ENCODE results near the gene ITPKC. TPM values are rescaled to one million over a fixed set of nuclear protein-coding genes. Genes with fewer than 3 reads are reported as not detected.

Gene ITPKC
- total RNA-seq, 4 donors from 2014 or later = 14.7 to 56.1 (median 33.8) TPM

DNA sequence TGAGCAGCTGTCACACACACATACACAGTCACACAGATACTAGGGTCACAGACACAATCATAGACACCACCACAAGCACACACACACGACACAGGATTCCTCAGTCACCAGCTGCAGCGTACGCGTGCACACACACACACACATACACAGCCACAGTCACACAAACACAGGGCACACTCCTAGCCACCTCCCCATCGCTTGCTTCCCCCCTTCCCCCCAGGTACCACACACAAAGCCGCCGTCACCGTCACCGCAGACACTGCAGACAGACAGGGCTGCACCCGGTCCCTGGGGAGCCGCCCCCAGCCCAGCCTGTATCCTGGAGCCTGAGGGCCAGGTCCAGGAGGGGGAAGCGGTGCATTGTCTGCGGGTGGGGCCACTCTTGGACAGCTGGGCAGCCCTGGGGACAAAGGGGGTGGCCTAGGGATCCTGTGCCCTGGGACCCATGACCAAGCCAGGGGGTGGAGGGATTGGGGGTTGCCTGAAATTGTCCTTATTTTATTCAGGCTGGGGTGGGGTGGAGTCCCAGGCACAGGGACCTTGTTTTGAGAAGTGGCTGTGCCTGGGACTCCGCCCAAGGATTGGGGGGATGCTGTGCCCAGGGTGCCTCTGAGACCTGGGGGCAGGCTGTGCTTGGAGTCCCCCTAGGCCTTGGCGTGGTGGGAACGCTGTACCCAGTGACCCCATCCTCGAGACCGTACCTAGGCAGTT, 27.4 kb upstream of the ITPKC start:
- no peaks in the 10 kb centered on the region for H3K36me3 ChIP-seq
- intact Hi-C loops (cut with DNase I; ENCODE audit: low total_unique reads) = no loop called here
- TF ChIP-seq POLR2AphosphoS5 (IDR thresholded peaks at IDR 0.05) (no peak), EP300 (IDR thresholded peaks at IDR 0.05; ENCODE audit: low read depth) (no peak)
- no peaks in the 10 kb centered on the region for H3K9me3 ChIP-seq
- no peaks in the 10 kb centered on the region for H3K27me3 ChIP-seq
- in situ Hi-C loops (cut with MboI; ENCODE audit: low pct_ligation_motif_present in 1 of 4, low pct_unique_long_range_greater_than_20kb in 1 of 4, low sequenced_read_pairs in 3 of 4) = no loop called here
- WGBS, 2 donors (ENCODE audit: low coverage in 1 of 2) = 34% methylated on average over 16 of the region's 18 CpGs; no CpG with 5 or more reads in 1 of the 2 donors
- peak overlapping the region; percentile 53 to 71 (median 64) for H3K4me3 ChIP-seq
- peaks cover 13 to 24% (median 18%) of the 10 kb centered on the region in 4 donors for H3K4me1 ChIP-seq
- DNase-seq = no peak
- peak overlapping the region; percentile 81 to 86 (median 84) for H3K27ac ChIP-seq

DNA sequence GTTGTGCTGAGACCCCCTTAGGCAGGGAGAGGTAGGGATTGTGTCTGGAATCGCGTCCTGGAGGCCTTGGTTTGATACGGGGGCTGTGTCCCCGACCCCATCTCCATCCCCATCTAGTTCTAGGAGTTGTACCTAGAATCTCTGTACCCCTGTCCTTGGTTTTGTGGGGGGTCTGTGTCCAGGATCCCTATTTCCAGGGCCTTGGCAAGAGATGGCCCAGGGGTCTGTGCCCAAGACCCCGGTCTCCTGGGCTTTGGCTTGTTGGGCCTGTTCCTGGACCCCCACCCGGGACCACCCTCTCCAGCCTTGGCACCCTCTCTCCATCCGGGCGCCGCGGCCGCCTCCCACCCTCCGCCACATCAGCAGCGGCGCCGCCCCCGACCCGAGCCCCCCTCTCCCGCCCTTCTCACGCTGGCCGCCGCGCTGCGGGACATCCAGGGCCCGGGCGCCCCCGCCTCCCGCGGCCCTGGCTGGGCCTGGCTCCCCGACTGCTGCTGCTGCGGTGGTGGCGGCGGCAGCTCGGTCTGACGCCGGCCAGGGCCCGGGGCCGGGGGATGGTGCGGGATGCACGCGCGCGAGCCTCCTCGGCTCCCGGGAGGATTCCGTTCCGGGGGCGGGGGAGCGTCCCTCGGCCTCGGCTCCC, 26.7 kb upstream of the ITPKC start, which contains the start of gene NUMBL:
NUMBL (minus strand) TSS at position 602 of the 643 bp plus-strand sequence; CDS start at position 434, 168 bp downstream.
- Histone ChIP-seq H3K36me3 (no peaks in the 10 kb centered on the region), H3K9me3 (no peaks in the 10 kb centered on the region), H3K27ac (peak within 1 kb of the TSS; percentile 81 to 86 (median 84)), H3K4me1 (peaks cover 13 to 24% (median 18%) of the 10 kb centered on the region in 4 donors), H3K4me3 (peak within 1 kb of the TSS; percentile 53 to 71 (median 64)), H3K27me3 (no peaks in the 10 kb centered on the region)
- in situ Hi-C loops (cut with MboI; ENCODE audit: low pct_ligation_motif_present in 1 of 4, low pct_unique_long_range_greater_than_20kb in 1 of 4, low sequenced_read_pairs in 3 of 4) = no loop called here
- intact Hi-C loops (cut with DNase I; ENCODE audit: low total_unique reads) = no loop called here
- TF ChIP-seq POLR2A (IDR thresholded peaks at IDR 0.05) (no peak), POLR2AphosphoS5 (IDR thresholded peaks at IDR 0.05) (peak; percentile 49 to 80 (median 55))
- no peak for DNase-seq
- WGBS, 2 donors (ENCODE audit: low coverage in 1 of 2) = 46% methylated on average over 5 of the region's 50 CpGs; no CpG with 5 or more reads in 1 of the 2 donors

DNA sequence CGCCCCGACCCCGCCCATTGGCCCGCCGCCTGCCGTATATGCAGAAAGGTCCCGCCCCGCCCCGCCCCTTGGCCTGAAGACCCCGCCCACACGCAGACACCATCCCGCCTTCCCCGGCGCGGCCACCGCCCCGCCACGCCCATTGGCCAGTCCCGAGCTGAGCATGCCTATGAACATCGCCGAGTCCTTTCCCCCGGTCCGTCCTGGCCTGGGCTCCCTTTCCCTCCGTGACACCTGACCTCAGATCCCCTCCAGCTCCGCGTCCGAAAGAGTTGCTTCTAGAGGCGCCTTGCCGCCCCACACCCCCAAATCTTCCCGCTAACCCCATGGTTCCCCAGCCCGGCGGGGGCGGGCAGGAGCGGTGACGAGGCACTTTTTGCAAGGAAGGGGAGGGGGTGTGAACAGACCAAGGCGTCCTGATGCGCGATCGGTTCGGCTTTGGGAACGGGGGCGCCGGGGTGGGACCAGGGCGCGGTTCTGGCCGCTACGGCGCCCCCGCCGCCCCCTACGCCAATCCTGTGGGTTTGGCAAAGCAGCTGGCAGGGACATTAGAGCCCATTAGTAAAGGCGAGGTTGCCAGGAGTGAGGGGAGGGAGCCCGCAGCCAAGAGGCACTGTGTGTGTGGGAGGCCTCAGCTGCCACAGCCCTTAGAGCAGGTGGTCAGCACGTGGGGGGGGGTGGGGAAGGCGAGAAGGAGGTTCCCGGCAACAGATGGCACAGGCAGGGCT, 26.1 kb upstream of the ITPKC start:
- TF ChIP-seq, protein P1, sequence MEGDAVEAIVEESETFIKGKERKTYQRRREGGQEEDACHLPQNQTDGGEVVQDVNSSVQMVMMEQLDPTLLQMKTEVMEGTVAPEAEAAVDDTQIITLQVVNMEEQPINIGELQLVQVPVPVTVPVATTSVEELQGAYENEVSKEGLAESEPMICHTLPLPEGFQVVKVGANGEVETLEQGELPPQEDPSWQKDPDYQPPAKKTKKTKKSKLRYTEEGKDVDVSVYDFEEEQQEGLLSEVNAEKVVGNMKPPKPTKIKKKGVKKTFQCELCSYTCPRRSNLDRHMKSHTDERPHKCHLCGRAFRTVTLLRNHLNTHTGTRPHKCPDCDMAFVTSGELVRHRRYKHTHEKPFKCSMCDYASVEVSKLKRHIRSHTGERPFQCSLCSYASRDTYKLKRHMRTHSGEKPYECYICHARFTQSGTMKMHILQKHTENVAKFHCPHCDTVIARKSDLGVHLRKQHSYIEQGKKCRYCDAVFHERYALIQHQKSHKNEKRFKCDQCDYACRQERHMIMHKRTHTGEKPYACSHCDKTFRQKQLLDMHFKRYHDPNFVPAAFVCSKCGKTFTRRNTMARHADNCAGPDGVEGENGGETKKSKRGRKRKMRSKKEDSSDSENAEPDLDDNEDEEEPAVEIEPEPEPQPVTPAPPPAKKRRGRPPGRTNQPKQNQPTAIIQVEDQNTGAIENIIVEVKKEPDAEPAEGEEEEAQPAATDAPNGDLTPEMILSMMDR (IDR thresholded peaks at IDR 0.05) = no peak
- TF ChIP-seq EP300 (IDR thresholded peaks at IDR 0.05; ENCODE audit: low read depth) = no peak
- peak; percentile 5 to 72 (median 39) for TF ChIP-seq POLR2AphosphoS5 (IDR thresholded peaks at IDR 0.05)
- peak; percentile 44 for TF ChIP-seq POLR2A (IDR thresholded peaks at IDR 0.05)
- in situ Hi-C loops (cut with MboI; ENCODE audit: low pct_ligation_motif_present in 1 of 4, low pct_unique_long_range_greater_than_20kb in 1 of 4, low sequenced_read_pairs in 3 of 4) (no loop called here), intact Hi-C loops (cut with DNase I; ENCODE audit: low total_unique reads) (no loop called here)
- Histone ChIP-seq H3K4me3 (peak overlapping the region; percentile 9 to 65 (median 58)), H3K27me3 (no peaks in the 10 kb centered on the region), H3K27ac (peak overlapping the region; percentile 81 to 86 (median 84)), H3K9me3 (no peaks in the 10 kb centered on the region), H3K4me1 (peaks cover 13 to 24% (median 18%) of the 10 kb centered on the region in 4 donors), H3K36me3 (peaks cover 0 to 7% (median 0%) of the 10 kb centered on the region in 4 donors)
- peak; percentile 96 for DNase-seq
- WGBS, 2 donors (ENCODE audit: low coverage in 1 of 2) = 1% methylated on average over 30 of the region's 56 CpGs; no CpG with 5 or more reads in 1 of the 2 donors

DNA sequence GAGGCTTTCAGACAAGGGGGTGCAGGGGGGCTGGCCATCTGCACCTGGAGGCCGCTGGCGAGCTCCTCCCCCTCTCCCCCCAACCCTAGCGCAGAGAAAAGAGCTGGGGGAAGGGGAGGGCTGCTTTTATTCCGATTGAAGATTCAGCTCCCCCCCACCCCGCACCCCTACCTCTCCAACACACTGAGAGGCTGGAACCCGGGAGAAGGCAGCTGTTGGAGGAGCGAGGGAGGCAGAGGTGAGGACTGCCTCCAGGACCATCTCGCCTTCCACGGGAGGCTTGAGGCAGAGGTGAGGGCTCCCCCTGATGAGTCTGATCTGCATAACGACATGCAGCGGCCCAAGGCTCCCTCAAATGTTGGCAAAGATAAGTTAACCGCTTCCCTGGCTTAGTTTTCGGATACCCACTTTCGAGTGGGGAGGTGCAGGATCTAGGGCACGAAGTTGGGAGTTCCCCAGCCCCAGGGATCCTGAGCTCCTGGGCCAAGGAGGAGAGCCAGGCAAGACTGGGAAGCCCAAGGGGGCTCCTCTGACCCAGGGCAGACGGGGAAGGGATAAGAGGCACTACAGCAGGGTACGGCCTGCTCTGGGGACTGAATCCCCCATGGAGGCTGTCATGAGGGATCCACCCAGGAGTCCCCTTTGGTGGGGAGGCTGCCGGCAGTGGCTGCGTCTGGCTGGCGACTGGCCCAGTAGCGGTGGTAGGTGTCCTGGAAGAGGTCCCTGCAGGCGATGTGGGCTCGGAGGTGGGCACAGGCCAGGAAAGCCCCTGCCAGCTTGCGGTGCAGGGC, 25.3 kb upstream of the ITPKC start:
- peak overlapping the region in 2 of 4 donors; percentile 53 to 65 for H3K4me3 ChIP-seq
- peak overlapping the region; percentile 81 to 86 (median 84) for H3K27ac ChIP-seq
- in situ Hi-C loops (cut with MboI; ENCODE audit: low pct_ligation_motif_present in 1 of 4, low pct_unique_long_range_greater_than_20kb in 1 of 4, low sequenced_read_pairs in 3 of 4) = no loop called here
- intact Hi-C loops (cut with DNase I; ENCODE audit: low total_unique reads) = no loop called here
- H3K9me3 ChIP-seq = no peaks in the 10 kb centered on the region
- H3K4me1 ChIP-seq = peaks cover 13 to 24% (median 18%) of the 10 kb centered on the region in 4 donors
- H3K27me3 ChIP-seq = no peaks in the 10 kb centered on the region
- peaks cover 0 to 9% (median 0%) of the 10 kb centered on the region in 4 donors for H3K36me3 ChIP-seq
- TF ChIP-seq POLR2A (IDR thresholded peaks at IDR 0.05) (no peak), POLR2AphosphoS5 (IDR thresholded peaks at IDR 0.05) (no peak), EP300 (IDR thresholded peaks at IDR 0.05; ENCODE audit: low read depth) (no peak)
- TF ChIP-seq, protein P1 (IDR thresholded peaks at IDR 0.05) = no peak
- DNase-seq = no peak
- 72% methylated on average over 24 of the region's 24 CpGs; no CpG with 5 or more reads in 1 of the 2 donors for WGBS, 2 donors (ENCODE audit: low coverage in 1 of 2)
